Esophagus squamous epithelium (tissue), 4 donors: ENCODE measurements around the gene SLC4A1.

Experiments
- CTCF ChIP-seq, 6 experiments: fragments of 450-650 bp in 4 of 6; fragments of 200-600 bp in 2 of 6; sonication (generic) in 2 of 6; IDR thresholded peaks; one replicate each; pipeline ENCODE4 v1.5.1; 2016 to 2019; ENCODE audit warnings: antibody characterized with exemption in 6 of 6, mild to moderate bottlenecking in 4 of 6, moderate library complexity in 4 of 6
- POLR2A ChIP-seq, 4 donors: fragments of 450-650 bp; IDR thresholded peaks; one replicate each; pipeline ENCODE4 v1.6.1; 2017; ENCODE audit warnings: antibody characterized with exemption in 4 of 4, mild to moderate bottlenecking in 4 of 4, moderate library complexity in 3 of 4

GRCh38 chr17:44314031-44314430 is 46.1 kb upstream of the SLC4A1 start:
- TF ChIP-seq CTCF (IDR thresholded peaks at IDR 0.05) (no peak), POLR2A (IDR thresholded peaks at IDR 0.05) (no peak)
